SU-DHL-6 (cell line): ENCODE measurements around the gene SCAPER.
"Not testable (repeated sequence)": the region's sequence is repeated elsewhere in the genome, so short reads cannot be mapped to it uniquely, and the experiment has no call there.

ENCODE experiments used
- CTCF ChIP-seq: fragments of 200-600 bp; sonication (generic); IDR thresholded peaks from one replicate; pipeline ENCODE4 v1.5.1; 2017; ENCODE audit warnings: antibody characterized with exemption, mild to moderate bottlenecking, low read length, moderate library complexity; ENCODE audit not compliant: insufficient read depth, poor library complexity, severe bottlenecking
- EZH2phosphoT487 ChIP-seq: fragments of 200-600 bp; sonication (generic), shearing (Covaris generic); conservative IDR thresholded peaks from 2 replicates; pipeline ENCODE4 v1.6.1; 2018; ENCODE audit warnings: mild to moderate bottlenecking, antibody characterized with exemption, low read length, moderate library complexity, mixed read lengths

GRCh38 chr15:76692546-76692945, 212.6 kb downstream of the SCAPER start:
- not testable (repeated sequence) for TF ChIP-seq CTCF, EZH2phosphoT487
